ENCODE data around the gene SVOP.

Gene SVOP

DNA sequence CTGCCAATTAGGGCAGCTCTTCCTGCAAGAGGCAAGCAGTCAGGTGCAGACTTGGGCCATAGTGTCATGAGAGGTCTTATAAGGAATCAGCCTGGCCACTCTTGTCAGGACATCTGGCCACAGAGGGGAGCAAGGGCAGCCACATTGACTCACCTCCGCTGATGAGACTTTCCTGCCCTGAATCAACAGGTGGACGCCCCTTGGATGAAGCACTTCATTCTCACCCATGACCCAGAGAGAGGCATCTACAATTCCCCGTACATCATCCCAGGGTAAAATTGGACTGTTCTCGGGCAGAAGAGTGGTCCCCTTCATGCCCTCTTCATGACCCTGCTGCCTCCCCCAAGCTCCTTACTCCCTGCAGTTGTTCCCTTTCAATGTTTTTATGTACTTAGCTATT is 124.1 kb downstream of the SVOP start:
- Histone ChIP-seq H3K36me3 (ENCODE audit: control insufficient read depth in 2 of 2, insufficient read depth in 2 of 2, low read length in 2 of 2) (no peaks in the 10 kb centered on the region), H3K4me1 (ENCODE audit: control insufficient read depth in 2 of 2, insufficient read depth in 2 of 2, low read length in 2 of 2) (no peaks in the 10 kb centered on the region), H3K27me3 (ENCODE audit: control insufficient read depth in 2 of 2, insufficient read depth in 2 of 2, low read length in 2 of 2) (no peaks in the 10 kb centered on the region), H3K9ac (ENCODE audit: low read depth in 1 of 2, low read length in 2 of 2) (no peak overlapping the region), H3K4me3 (ENCODE audit: low read length in 2 of 2) (no peak overlapping the region), H3K9me3 (ENCODE audit: control insufficient read depth in 2 of 2, low read length in 2 of 2) (no peaks in the 10 kb centered on the region), H3K27ac (ENCODE audit: low read depth in 2 of 2, low read length in 2 of 2) (no peak overlapping the region)

DNA sequence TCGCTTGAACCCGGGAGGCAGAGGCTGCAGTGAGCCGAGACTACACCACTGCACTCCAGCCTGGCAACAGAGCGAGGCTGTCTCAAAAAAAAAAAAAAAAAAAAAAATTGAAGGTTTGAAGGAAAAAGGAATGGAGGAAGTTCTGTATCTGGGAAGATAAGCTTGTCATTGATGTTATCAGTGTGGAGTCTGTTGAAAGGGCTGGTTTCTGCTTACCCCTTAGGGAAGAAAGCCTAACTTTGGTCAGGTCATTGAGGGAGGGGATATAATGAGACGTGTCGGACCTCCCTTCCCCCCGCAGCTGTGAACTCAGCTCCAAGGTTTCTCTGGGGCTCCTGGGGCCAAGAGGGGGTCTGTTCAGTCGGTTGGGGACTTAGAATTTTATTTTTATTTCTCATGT is 124.5 kb downstream of the SVOP start:
- Histone ChIP-seq H3K27me3 (ENCODE audit: control insufficient read depth in 2 of 2, insufficient read depth in 2 of 2, low read length in 2 of 2) (no peaks in the 10 kb centered on the region), H3K36me3 (ENCODE audit: control insufficient read depth in 2 of 2, insufficient read depth in 2 of 2, low read length in 2 of 2) (no peaks in the 10 kb centered on the region), H3K27ac (ENCODE audit: low read depth in 2 of 2, low read length in 2 of 2) (no peak overlapping the region), H3K4me1 (ENCODE audit: control insufficient read depth in 2 of 2, insufficient read depth in 2 of 2, low read length in 2 of 2) (no peaks in the 10 kb centered on the region), H3K9ac (ENCODE audit: low read depth in 1 of 2, low read length in 2 of 2) (no peak overlapping the region), H3K4me3 (ENCODE audit: low read length in 2 of 2) (no peak overlapping the region), H3K9me3 (ENCODE audit: control insufficient read depth in 2 of 2, low read length in 2 of 2) (no peaks in the 10 kb centered on the region)

DNA sequence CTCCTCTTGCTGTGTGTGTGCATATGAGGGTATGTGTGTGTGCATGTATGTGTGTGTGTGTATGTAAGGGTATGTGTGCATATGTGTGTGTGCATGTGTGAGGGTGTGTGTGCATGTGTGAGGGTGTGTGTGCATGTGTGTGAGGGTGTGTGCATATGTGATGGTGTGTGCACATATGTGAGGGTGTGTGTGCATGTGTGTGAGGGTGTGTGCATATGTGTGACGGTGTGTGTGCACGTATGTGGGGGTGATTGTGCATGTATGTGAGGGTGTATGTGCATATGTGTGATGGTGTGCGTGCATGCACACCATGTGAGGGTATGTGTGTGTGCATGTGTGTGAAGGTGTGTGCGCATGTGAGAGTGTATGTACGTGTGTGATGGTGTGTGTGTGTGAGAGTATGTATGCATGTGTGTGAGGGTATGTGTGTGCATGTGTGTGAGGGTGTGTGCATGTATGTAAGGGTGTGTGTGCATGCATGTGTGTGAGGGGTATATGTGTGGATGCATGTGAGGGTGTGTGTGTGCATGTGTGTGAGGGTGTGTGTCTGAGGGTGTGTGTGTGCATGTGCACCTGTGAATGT is 125.6 kb downstream of the SVOP start:
- Histone ChIP-seq H3K4me3 (ENCODE audit: low read length in 2 of 2) (no peak overlapping the region), H3K4me1 (ENCODE audit: control insufficient read depth in 2 of 2, insufficient read depth in 2 of 2, low read length in 2 of 2) (no peaks in the 10 kb centered on the region), H3K27ac (ENCODE audit: low read depth in 2 of 2, low read length in 2 of 2) (no peak overlapping the region), H3K36me3 (ENCODE audit: control insufficient read depth in 2 of 2, insufficient read depth in 2 of 2, low read length in 2 of 2) (no peaks in the 10 kb centered on the region), H3K27me3 (ENCODE audit: control insufficient read depth in 2 of 2, insufficient read depth in 2 of 2, low read length in 2 of 2) (no peaks in the 10 kb centered on the region), H3K9ac (ENCODE audit: low read depth in 1 of 2, low read length in 2 of 2) (no peak overlapping the region), H3K9me3 (ENCODE audit: control insufficient read depth in 2 of 2, low read length in 2 of 2) (no peaks in the 10 kb centered on the region)

DNA sequence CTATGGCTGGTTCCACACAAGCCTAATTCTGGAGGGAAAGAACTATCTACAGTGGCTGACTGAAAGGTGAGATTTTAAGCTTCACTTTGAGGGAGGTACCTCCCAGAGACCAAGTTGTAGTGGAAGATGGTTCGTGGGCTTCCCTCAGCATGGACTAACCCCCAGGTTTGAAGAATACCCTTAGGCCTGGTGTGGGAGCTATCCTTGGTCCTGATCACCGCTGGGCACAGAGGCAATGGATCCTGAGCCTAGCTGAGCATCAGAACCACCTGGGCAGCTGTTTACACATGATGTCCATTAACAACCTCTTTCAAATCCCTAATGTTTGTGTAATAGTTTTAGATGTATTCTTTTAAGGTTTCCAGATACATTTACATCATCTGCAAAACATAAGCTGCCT is 130.7 kb downstream of the SVOP start:
- Histone ChIP-seq H3K27me3 (ENCODE audit: control insufficient read depth in 2 of 2, insufficient read depth in 2 of 2, low read length in 2 of 2) (no peaks in the 10 kb centered on the region), H3K9me3 (ENCODE audit: control insufficient read depth in 2 of 2, low read length in 2 of 2) (no peaks in the 10 kb centered on the region), H3K27ac (ENCODE audit: low read depth in 2 of 2, low read length in 2 of 2) (no peak overlapping the region), H3K9ac (ENCODE audit: low read depth in 1 of 2, low read length in 2 of 2) (no peak overlapping the region), H3K36me3 (ENCODE audit: control insufficient read depth in 2 of 2, insufficient read depth in 2 of 2, low read length in 2 of 2) (no peaks in the 10 kb centered on the region), H3K4me3 (ENCODE audit: low read length in 2 of 2) (no peak overlapping the region), H3K4me1 (ENCODE audit: control insufficient read depth in 2 of 2, insufficient read depth in 2 of 2, low read length in 2 of 2) (no peaks in the 10 kb centered on the region)

DNA sequence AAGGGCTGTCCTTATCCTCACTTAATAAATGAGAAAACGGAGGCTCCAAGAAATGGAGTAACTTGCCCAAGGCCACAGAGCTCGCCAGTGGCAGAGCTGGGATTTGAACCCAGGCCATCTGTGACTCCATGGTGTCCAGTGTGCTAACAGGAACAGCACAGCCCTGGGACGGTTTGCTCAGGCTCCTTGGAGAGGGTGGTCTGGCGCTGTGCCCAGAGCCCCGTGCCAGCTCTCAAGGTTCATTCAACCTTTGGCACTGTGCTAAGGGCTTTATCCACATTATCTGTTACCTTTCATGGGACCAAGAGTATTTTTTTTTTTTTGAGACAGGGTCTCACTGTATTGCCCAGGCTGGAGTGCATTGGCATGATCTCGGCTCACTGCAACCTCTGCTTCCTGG is 132.8 kb downstream of the SVOP start:
- H3K36me3 ChIP-seq (ENCODE audit: control insufficient read depth in 2 of 2, insufficient read depth in 2 of 2, low read length in 2 of 2): no peaks in the 10 kb centered on the region
- no peaks in the 10 kb centered on the region for H3K4me1 ChIP-seq (ENCODE audit: control insufficient read depth in 2 of 2, insufficient read depth in 2 of 2, low read length in 2 of 2)
- H3K27ac ChIP-seq (ENCODE audit: low read depth in 2 of 2, low read length in 2 of 2): no peak overlapping the region
- H3K27me3 ChIP-seq (ENCODE audit: control insufficient read depth in 2 of 2, insufficient read depth in 2 of 2, low read length in 2 of 2): no peaks in the 10 kb centered on the region
- H3K9me3 ChIP-seq (ENCODE audit: control insufficient read depth in 2 of 2, low read length in 2 of 2): no peaks in the 10 kb centered on the region
- H3K9ac ChIP-seq (ENCODE audit: low read depth in 1 of 2, low read length in 2 of 2): no peak overlapping the region
- H3K4me3 ChIP-seq (ENCODE audit: low read length in 2 of 2): no peak overlapping the region

DNA sequence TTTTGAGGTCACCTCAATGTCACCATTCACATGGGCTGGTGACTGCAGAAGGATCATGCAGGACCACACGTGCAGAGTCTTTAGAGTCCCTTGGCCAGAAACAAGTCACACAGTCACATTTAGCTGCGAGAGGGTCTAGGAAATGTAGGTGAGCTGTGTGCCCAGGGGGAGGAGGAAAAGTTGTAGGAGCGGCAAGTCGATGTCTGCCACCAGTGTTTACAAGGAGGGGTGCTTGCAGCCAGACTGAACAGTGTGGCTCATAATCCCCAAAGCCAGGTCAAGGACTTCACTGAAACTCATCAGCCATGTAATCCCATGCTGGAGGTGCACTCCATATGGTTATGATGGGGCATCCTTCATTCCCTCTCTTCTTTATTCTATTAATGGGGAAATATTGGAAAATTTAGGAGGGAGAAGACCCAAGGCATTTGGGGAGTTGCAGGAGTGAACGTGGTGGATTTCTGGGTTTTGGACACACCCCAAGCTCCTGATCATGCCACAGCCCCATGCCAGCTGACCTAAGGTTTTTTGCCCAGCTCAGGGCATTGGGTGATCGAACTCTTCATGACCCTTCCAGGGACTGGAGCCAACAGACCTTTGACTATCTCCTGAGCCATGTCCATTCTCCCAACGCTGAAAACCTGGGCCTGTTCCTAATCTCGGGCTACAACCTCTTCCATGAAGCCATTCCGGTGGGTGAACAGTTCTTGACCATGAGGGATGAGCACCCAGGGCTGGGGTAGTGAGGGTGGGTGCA is 133.8 kb downstream of the SVOP start:
- no peaks in the 10 kb centered on the region for H3K9me3 ChIP-seq (ENCODE audit: control insufficient read depth in 2 of 2, low read length in 2 of 2)
- no peaks in the 10 kb centered on the region for H3K4me1 ChIP-seq (ENCODE audit: control insufficient read depth in 2 of 2, insufficient read depth in 2 of 2, low read length in 2 of 2)
- no peaks in the 10 kb centered on the region for H3K27me3 ChIP-seq (ENCODE audit: control insufficient read depth in 2 of 2, insufficient read depth in 2 of 2, low read length in 2 of 2)
- H3K4me3 ChIP-seq (ENCODE audit: low read length in 2 of 2): no peak overlapping the region
- H3K27ac ChIP-seq (ENCODE audit: low read depth in 2 of 2, low read length in 2 of 2): no peak overlapping the region
- no peaks in the 10 kb centered on the region for H3K36me3 ChIP-seq (ENCODE audit: control insufficient read depth in 2 of 2, insufficient read depth in 2 of 2, low read length in 2 of 2)
- H3K9ac ChIP-seq (ENCODE audit: low read depth in 1 of 2, low read length in 2 of 2): no peak overlapping the region

DNA sequence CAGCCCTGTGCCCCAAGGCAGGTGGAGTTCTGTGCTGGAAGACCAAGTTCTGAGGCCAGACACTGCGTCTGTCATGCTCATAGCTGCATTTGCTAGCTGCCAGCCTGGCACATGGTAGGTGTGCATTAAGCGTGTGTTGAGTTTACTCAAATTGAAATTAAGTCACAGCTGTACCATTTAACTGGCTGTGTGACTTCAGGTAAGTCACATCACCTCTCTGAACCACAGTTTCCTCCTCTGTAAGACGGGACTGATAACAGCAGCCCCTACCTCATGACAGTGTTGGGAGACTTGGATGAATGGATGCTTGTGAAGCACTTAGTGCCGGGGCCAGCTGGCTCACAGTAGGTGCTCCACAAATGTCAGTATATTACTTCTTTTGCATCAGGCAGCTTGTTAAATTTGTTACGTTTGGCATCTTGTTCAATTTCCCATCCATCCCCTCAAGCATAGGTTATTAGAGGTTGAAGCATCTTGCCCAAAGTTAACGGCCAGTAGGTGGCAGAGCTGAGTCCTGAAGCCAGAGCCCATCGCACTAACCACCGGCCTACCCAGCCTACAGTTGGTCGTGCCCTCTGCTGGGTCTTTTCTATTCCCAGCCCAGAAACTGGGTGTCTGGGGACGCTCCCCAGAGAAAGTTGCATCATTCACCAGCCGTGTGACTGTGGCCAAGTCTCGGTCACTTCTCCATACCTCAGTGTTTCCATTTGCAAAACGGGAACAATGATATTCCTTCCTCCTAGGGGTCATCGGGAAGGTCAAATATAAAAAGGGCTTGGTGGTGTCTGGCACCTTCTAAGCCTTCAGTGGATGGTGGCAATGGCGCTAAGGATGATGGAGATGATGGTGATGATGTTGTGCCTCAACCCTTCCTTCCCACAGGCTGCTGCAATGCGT is 136.5 kb downstream of the SVOP start:
- Histone ChIP-seq H3K4me1 (ENCODE audit: control insufficient read depth in 2 of 2, insufficient read depth in 2 of 2, low read length in 2 of 2) (no peaks in the 10 kb centered on the region), H3K9me3 (ENCODE audit: control insufficient read depth in 2 of 2, low read length in 2 of 2) (no peaks in the 10 kb centered on the region), H3K27ac (ENCODE audit: low read depth in 2 of 2, low read length in 2 of 2) (no peak overlapping the region), H3K9ac (ENCODE audit: low read depth in 1 of 2, low read length in 2 of 2) (no peak overlapping the region), H3K36me3 (ENCODE audit: control insufficient read depth in 2 of 2, insufficient read depth in 2 of 2, low read length in 2 of 2) (no peaks in the 10 kb centered on the region), H3K27me3 (ENCODE audit: control insufficient read depth in 2 of 2, insufficient read depth in 2 of 2, low read length in 2 of 2) (no peaks in the 10 kb centered on the region), H3K4me3 (ENCODE audit: low read length in 2 of 2) (no peak overlapping the region)

DNA sequence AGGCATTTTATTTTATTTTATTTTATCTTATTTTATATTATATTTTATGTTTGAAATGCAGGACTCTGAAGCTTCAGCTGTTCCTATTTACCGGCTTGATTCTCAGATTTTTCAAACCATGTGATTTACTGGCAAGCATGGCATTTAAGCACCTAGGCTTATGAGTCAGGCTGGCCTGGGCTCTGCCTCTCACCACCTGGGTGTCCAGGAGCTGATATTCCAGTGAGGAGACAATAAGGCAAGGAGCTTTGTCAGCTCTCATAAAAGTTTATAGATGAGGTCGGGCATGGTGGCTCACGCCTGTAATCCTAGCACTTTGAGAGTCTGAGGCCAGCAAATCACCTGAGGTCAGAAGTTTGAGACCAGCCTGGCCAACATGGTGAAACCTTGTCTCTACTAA is 138.9 kb downstream of the SVOP start:
- no peak overlapping the region for H3K9ac ChIP-seq (ENCODE audit: low read depth in 1 of 2, low read length in 2 of 2)
- H3K4me1 ChIP-seq (ENCODE audit: control insufficient read depth in 2 of 2, insufficient read depth in 2 of 2, low read length in 2 of 2): no peaks in the 10 kb centered on the region
- H3K9me3 ChIP-seq (ENCODE audit: control insufficient read depth in 2 of 2, low read length in 2 of 2): no peaks in the 10 kb centered on the region
- H3K4me3 ChIP-seq (ENCODE audit: low read length in 2 of 2): no peak overlapping the region
- H3K27me3 ChIP-seq (ENCODE audit: control insufficient read depth in 2 of 2, insufficient read depth in 2 of 2, low read length in 2 of 2): no peaks in the 10 kb centered on the region
- H3K27ac ChIP-seq (ENCODE audit: low read depth in 2 of 2, low read length in 2 of 2): no peak overlapping the region
- H3K36me3 ChIP-seq (ENCODE audit: control insufficient read depth in 2 of 2, insufficient read depth in 2 of 2, low read length in 2 of 2): no peaks in the 10 kb centered on the region

DNA sequence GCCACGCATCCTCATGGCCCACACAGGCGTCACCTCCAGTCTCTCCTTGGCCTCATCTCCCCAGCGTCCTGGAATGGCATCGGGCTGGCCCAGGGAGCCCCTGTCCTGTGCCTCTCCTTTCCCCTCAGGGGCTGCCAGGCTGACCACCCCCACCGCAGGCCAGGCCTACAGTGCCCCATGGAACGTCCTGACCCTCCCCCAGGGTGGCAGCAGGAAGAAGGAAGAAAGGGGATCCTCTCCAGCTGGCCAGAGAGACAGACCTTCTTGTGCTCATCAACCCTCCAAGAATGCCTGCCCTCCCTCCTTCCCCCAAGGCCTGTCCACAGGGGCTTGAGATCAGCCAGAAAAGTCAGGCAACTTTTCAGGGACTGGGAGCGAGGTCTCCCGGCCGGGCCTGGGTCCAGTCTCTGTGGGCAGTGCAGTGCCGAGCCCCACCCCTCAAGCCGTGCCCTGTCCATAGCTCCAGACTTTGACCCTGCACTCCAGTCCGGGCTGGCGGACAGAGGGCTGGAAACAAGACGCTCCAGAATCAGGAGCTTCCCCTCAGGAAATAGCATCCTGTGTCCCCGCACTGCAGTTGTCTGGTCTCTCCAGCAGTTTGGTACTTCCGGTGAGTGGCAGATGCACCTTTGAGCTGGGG is 141.1 kb downstream of the SVOP start, which contains the start of gene DAO:
Gene DAO (plus strand): TSS at position 478 of the 640 bp plus-strand sequence. CDS start 4,915 bp downstream, outside the sequence.
- Histone ChIP-seq H3K9ac (ENCODE audit: low read depth in 1 of 2, low read length in 2 of 2) (no peak within 1 kb of the TSS), H3K4me3 (ENCODE audit: low read length in 2 of 2) (no peak within 1 kb of the TSS)

DNA sequence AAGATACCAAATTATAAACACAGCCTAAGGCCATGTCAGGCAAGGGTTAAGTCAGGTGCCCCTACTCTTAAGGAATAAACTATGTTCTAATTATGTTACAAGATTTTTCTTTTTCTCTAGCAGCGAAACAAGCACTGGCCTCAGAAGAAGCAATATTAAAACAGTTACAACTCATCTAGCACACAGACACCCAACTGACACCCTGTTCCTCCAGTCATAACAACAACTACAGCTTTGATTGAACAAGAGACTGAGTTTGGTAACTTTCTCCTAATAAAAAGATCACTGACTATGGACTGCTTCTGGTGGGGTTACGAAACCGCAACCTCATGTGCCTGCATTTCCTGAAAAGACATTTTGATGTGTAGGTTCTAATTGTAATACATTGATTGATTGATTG is 144.3 kb downstream of the SVOP start:
- H3K9me3 ChIP-seq (ENCODE audit: control insufficient read depth in 2 of 2, low read length in 2 of 2): no peaks in the 10 kb centered on the region
- no peak overlapping the region for H3K9ac ChIP-seq (ENCODE audit: low read depth in 1 of 2, low read length in 2 of 2)
- H3K27me3 ChIP-seq (ENCODE audit: control insufficient read depth in 2 of 2, insufficient read depth in 2 of 2, low read length in 2 of 2): no peaks in the 10 kb centered on the region
- H3K4me3 ChIP-seq (ENCODE audit: low read length in 2 of 2): no peak overlapping the region
- H3K4me1 ChIP-seq (ENCODE audit: control insufficient read depth in 2 of 2, insufficient read depth in 2 of 2, low read length in 2 of 2): no peaks in the 10 kb centered on the region
- no peaks in the 10 kb centered on the region for H3K36me3 ChIP-seq (ENCODE audit: control insufficient read depth in 2 of 2, insufficient read depth in 2 of 2, low read length in 2 of 2)
- H3K27ac ChIP-seq (ENCODE audit: low read depth in 2 of 2, low read length in 2 of 2): no peak overlapping the region

More for the DNA sequence above, 141.1 kb downstream of the SVOP start, which contains the start of gene DAO:
- no peak within 1 kb of the TSS for H3K27ac ChIP-seq (ENCODE audit: low read depth in 2 of 2, low read length in 2 of 2)
- no peaks in the 10 kb centered on the region for H3K9me3 ChIP-seq (ENCODE audit: control insufficient read depth in 2 of 2, low read length in 2 of 2)
- no peaks in the 10 kb centered on the region for H3K4me1 ChIP-seq (ENCODE audit: control insufficient read depth in 2 of 2, insufficient read depth in 2 of 2, low read length in 2 of 2)
- H3K27me3 ChIP-seq (ENCODE audit: control insufficient read depth in 2 of 2, insufficient read depth in 2 of 2, low read length in 2 of 2): no peaks in the 10 kb centered on the region
- no peaks in the 10 kb centered on the region for H3K36me3 ChIP-seq (ENCODE audit: control insufficient read depth in 2 of 2, insufficient read depth in 2 of 2, low read length in 2 of 2)
